ENCODE measurements around the gene SPACA5B. TPM values are rescaled to one million over a fixed set of nuclear protein-coding genes. Genes with fewer than 3 reads are reported as not detected.
"Not testable (repeated sequence)": the region's sequence is repeated elsewhere in the genome, so short reads cannot be mapped to it uniquely, and the experiment has no call there.

SPACA5B gene
- total RNA-seq, 2 donors from 2014 or later = not detected

DNA sequence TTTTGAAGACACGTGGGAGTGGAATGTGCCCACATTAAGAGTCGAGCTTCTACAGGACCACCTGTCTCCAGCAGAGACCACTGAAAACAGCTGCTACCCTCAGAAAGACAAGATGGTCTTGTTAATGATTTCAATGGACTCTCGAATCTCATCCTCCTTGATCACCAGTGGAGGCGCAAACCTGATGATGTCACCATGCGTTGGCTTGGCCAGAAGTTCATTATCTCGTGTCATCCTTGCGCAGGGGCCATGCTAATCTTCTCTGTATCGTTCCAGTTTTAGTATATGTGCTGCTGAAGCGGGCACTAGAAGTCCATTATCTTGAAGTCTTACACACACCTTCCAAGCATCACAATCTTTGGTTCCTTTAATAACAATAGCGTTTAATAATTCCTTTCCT is 23.3 kb downstream of the SPACA5B start:
- TF ChIP-seq, protein P1, sequence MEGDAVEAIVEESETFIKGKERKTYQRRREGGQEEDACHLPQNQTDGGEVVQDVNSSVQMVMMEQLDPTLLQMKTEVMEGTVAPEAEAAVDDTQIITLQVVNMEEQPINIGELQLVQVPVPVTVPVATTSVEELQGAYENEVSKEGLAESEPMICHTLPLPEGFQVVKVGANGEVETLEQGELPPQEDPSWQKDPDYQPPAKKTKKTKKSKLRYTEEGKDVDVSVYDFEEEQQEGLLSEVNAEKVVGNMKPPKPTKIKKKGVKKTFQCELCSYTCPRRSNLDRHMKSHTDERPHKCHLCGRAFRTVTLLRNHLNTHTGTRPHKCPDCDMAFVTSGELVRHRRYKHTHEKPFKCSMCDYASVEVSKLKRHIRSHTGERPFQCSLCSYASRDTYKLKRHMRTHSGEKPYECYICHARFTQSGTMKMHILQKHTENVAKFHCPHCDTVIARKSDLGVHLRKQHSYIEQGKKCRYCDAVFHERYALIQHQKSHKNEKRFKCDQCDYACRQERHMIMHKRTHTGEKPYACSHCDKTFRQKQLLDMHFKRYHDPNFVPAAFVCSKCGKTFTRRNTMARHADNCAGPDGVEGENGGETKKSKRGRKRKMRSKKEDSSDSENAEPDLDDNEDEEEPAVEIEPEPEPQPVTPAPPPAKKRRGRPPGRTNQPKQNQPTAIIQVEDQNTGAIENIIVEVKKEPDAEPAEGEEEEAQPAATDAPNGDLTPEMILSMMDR (IDR thresholded peaks at IDR 0.05) = no peak
- H3K9ac ChIP-seq (ENCODE audit: low read depth in 2 of 2, low read length in 2 of 2) = no peak overlapping the region
- intact Hi-C loops (cut with DNase I) = no loop called here
- no peaks in the 10 kb centered on the region for H3K36me3 ChIP-seq
- no peaks in the 10 kb centered on the region for H3K9me3 ChIP-seq
- H3K4me1 ChIP-seq = no peaks in the 10 kb centered on the region
- DNase-seq = no peak
- H3K27me3 ChIP-seq = no peaks in the 10 kb centered on the region
- no peak overlapping the region for H3K27ac ChIP-seq
- no peak overlapping the region for H3K4me3 ChIP-seq

DNA sequence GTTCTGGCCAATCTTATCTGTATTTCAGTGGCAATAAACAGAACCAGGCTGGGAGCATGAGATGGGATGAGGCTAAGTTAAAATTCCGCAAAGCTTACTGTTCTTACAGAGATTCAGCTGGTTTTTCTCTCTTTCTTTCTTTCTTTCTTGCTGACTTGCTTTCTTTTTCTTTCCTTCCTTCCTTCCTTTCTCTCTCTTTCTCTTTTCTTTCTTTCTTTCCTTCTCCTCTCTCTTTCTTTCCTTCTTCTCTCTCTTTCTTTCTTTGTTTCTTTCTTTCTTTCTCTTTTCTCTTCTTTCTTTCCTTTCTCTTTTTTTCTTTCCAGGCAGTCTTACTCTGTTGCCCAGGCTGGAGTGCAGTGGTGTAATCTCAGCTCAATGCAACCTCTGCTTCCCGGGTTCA is 24.4 kb downstream of the SPACA5B start:
- Histone ChIP-seq H3K4me1 (no peaks in the 10 kb centered on the region), H3K36me3 (no peaks in the 10 kb centered on the region), H3K27me3 (no peaks in the 10 kb centered on the region), H3K9ac (ENCODE audit: low read depth in 2 of 2, low read length in 2 of 2) (no peak overlapping the region), H3K4me3 (no peak overlapping the region), H3K27ac (no peak overlapping the region), H3K9me3 (no peaks in the 10 kb centered on the region)
- no peak for DNase-seq
- intact Hi-C loops (cut with DNase I) = no loop called here
- TF ChIP-seq, protein P1 (IDR thresholded peaks at IDR 0.05) = no peak

- H3K4me3 ChIP-seq = no peak overlapping the region
- no peaks in the 10 kb centered on the region for H3K27me3 ChIP-seq
- H3K9me3 ChIP-seq = no peaks in the 10 kb centered on the region
- H3K9ac ChIP-seq (ENCODE audit: low read depth in 2 of 2, low read length in 2 of 2) = no peak overlapping the region
- DNase-seq = no peak
- no peaks in the 10 kb centered on the region for H3K4me1 ChIP-seq
- no peaks in the 10 kb centered on the region for H3K36me3 ChIP-seq
- intact Hi-C loops (cut with DNase I) = no loop called here
- H3K27ac ChIP-seq = no peak overlapping the region
- TF ChIP-seq, protein P1 (IDR thresholded peaks at IDR 0.05) = no peak
Observed at GRCh38 chrX:48156014-48156413, 25.6 kb downstream of the SPACA5B start.

DNA sequence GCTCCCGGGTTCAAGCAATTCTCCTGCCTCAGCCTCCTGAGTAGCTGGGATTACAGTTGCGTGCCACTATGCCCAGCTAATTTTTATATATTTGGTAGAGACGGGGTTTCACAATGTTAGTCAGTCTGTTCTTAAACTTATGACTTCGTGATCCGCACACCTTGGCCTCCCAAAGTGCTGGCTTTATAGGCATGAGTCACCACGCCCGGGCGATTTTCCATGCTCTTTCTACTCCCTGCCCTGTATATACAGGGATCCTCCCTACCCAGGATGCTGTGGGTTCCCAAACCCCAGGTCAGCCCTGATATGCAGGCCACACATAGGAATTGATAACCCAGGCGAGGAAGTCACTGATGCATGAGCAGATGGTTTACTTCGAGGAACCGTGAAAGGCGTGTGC is 34.8 kb downstream of the SPACA5B start:
- TF ChIP-seq, protein P1 (IDR thresholded peaks at IDR 0.05) = no peak
- Histone ChIP-seq H3K36me3 (no peaks in the 10 kb centered on the region), H3K9me3 (no peaks in the 10 kb centered on the region), H3K9ac (ENCODE audit: low read depth in 2 of 2, low read length in 2 of 2) (no peak overlapping the region), H3K4me1 (no peaks in the 10 kb centered on the region), H3K27ac (no peak overlapping the region), H3K27me3 (no peaks in the 10 kb centered on the region), H3K4me3 (no peak overlapping the region)
- no peak for DNase-seq
- intact Hi-C loops (cut with DNase I) = no loop called here

GRCh38 chrX:48166322-48166721 is 35.9 kb downstream of the SPACA5B start:
- H3K9ac ChIP-seq (ENCODE audit: low read depth in 2 of 2, low read length in 2 of 2); H3K4me1 ChIP-seq; H3K36me3 ChIP-seq; DNase-seq; H3K9me3 ChIP-seq; H3K27me3 ChIP-seq; intact Hi-C loops (cut with DNase I); H3K27ac ChIP-seq; H3K4me3 ChIP-seq: not testable (repeated sequence)

GRCh38 chrX:48179691-48180090 is 49.3 kb downstream of the SPACA5B start:
- Histone ChIP-seq H3K36me3 (no peaks in the 10 kb centered on the region), H3K4me3 (no peak overlapping the region), H3K27me3 (no peaks in the 10 kb centered on the region), H3K4me1 (no peaks in the 10 kb centered on the region), H3K9ac (ENCODE audit: low read depth in 2 of 2, low read length in 2 of 2) (no peak overlapping the region), H3K27ac (no peak overlapping the region), H3K9me3 (no peaks in the 10 kb centered on the region)
- intact Hi-C loops (cut with DNase I) = no loop called here
- TF ChIP-seq, protein P1 (IDR thresholded peaks at IDR 0.05) = no peak
- DNase-seq = no peak
